Measurements from ENCODE around the gene SULT1C4.
"Not testable (repeated sequence)": the region's sequence is repeated elsewhere in the genome, so short reads cannot be mapped to it uniquely, and the experiment has no call there.

SULT1C4 gene

DNA sequence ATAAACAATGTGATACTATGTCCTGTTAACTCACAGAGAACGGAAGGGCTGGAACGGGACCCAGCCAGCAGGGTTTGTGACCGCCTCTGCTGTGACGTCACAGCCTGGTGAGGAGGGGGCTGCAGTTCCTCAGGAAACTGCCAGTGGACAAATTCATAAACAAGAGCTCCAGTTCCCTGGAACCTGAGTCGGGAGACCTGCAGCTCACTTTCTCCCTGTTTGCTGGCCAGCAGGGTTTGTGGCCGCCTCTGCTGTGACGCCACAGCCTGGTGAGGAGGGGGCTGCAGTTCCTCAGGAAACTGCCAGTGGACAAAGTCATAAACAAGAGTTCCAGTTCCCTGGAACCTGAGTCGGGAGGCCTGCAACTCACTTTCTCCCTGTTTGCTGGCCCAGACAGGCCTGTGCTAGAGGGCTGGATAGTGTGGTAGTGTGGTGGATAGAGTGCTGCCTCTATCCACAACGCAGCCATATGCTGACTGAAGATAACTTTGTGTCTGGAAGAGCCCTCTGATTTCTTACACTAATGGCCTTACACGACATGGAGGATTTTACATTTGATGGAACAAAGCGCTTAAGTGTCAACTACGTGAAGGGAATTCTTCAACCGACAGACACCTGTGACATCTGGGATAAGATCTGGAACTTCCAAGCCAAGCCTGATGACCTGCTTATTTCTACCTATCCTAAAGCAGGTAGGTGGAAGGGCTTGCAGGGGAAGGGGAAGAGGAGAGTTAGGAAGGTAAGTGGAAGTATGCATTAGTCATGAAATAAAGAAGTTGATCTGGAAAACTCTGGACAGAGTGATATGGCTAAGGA is at the start of gene SULT1C4:
TSS of gene SULT1C4 (plus strand) at position 140 of the 816 bp plus-strand sequence. CDS start at position 524, 384 bp downstream.
- DNase-seq = no peak

DNA sequence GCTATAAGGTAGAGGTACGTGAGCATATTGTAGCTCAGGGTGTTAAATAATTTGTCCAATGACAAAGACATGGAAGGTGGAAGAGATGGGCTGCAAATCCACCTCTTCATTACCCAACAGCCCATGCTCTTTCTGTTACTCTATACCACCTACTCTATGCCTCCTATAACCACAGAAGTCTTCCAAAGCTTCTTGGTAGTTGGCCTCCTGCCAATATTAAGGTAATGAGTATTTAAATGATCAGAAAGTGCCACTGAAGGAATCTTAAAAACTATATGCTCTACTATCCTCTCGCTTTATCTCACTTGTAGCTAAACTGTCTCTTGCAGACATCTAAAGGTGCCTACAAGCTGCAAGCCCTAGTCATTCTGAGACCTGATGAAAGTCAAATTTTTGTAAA is 48.0 kb upstream of the SULT1C4 start:
- no peak for DNase-seq

DNA sequence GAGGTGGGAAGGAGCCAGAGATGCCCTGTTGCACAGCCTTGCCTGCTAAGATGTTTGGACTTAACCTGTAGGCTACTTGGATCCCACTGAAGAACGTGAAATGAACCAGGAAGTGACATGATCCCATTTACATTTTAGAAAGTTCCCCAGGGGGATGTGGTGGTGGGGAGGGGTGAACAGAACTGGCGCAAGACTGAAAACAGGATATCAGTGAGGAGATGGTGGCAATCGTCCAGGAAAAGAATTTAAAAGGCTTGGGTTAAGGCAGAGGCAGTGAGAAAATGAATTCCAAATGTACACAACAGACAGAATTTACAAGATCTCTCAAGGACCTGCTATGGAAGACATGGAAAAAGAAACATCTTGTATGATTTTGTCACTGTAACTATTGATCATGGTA is 46.8 kb upstream of the SULT1C4 start:
- no peak for DNase-seq

DNA sequence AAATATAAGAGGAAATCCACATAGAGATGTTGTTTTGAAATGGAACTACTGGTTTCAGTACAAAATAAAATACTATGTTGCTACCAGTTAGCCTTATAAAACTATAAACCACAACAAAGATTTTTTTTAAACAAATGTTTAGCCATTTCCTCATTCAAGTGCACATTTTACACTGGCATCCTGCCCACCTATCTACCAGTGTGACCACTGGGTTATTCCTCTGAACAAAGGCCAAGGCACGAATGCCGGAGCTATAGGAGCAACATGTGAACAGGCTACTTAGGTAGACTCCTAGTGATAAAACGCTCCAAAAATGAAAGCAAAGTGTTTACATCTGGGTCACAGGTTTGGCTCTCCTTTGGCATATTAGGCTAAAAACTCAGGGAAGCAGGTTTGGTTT is 31.8 kb upstream of the SULT1C4 start:
- DNase-seq = no peak

DNA sequence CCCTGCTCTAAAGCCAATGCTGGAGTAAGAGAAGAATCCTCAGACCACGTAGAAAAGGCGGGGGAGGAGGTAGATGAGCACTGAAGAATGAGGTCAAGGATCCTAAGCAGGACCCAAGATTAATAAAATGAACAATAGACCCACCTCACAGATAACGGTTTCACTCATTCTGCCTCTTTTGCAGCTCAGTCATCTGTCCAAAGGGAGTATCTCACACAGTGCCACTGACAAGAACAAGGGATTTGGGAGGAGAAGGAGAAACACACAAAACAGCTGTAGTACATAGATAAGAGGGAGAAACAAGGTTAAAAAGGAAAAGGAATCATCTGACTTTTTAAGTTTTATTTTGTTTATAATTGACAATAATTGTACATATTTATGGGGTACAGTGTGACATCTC is 30.9 kb upstream of the SULT1C4 start:
- no peak for DNase-seq

DNA sequence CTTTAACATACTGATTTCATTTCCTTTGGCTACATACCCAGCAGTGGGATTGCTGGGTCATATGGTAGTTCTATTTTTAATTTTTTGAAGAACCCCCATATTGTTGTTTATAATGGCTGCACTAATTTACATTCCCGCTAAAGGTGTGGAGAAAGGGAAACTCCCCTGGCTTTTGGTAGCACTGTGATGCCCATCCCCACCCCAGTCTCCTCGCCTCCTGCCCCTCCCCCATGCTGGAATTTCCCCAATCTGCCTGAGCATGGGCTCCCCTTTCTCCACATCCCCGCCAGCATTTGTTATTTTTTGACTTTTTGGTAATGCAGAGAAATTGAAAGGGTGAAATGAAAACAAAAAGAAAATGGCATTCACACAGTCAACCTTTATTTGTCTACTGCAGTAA is 30.0 kb upstream of the SULT1C4 start:
- no peak for DNase-seq

DNA sequence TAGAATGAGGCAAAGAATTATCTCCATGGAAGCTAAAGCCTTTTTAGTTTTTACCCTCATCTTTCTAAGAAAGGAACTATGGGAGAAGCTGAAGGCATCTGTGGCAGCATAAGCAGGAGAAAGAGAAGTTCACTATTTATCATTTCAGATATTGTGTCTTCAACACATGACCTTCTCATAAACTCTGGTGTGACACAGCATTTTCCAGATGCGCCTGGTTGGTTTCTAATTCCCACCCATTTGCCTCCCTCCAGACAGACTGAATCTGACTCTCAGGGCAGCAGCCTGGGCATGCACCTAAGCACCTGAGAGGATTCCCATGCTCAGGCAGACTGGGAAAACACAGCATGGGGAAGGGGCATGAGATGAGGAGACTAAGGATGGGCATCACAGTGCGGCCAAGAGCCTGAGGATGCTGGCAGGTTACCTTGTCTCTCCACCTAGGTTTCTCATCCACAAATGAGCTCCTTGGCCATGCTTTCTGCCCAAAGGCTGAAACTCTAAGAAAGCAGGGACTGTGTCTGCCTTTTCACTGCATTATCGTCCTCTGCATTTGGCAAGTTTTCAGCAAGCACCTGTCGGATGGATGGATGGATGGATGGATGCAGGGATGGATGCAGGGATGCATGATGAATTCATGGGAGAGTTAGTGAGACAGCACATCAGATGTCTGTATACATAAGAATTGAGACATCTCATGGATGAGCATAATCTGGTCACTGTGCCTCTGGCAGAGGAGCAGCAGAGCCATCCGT is 28.8 kb upstream of the SULT1C4 start:
- no peak for DNase-seq

DNA sequence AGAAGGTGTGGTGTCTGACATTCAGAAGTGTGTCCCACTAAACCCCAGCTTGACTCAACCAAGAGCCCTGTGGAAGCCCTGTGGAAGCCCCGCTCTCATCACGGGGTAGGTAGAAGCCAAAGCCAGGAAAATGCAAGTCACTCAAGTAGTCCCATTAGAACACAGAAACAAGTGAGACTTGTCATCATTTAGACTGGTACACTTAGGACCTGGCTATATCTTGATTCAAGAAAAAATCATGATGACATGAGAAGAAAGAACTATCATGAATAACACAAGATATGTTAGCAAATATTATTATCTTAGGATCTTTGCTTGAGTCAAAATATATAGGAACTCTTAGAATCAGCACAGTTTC is 28.2 kb upstream of the SULT1C4 start:
- DNase-seq = no peak

DNA sequence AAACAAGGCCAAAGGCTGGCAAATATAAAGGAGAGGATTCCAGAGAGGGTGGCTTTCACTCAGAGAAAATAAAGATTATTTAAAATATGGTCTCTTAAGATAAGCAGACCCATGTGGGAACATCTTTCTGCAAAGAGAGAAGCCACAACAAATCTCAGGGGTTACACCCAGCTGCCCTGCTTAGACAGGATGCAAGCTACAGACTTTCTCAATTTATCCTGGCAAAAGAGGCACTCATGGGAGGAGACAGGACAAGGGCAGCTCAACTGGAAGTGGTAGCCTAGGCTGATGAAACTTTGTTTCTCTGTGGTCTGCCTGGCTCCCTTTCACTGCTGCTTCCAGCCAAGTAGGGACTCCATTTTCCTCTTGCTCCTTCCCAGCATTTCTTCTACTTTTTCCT is 25.9 kb upstream of the SULT1C4 start:
- DNase-seq = no peak

DNA sequence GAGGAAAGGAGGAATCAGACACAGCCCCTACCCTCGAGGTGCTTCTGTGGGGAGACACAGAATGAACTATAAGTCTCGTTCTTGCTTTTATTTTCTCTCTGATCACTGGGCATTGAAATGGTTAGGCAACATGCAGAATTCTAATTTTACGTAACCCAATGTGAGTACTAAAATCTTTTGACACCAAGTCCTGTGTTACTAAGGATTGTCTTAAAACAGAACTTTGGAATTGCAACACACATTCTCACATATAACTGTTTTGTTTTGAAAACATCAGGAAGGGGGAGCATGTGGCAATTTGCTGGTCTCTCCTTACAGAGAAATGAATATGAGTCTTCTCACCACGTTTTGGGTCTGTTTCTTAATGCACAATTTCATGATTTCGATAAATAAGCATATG is 23.6 kb upstream of the SULT1C4 start:
- no peak for DNase-seq

DNA sequence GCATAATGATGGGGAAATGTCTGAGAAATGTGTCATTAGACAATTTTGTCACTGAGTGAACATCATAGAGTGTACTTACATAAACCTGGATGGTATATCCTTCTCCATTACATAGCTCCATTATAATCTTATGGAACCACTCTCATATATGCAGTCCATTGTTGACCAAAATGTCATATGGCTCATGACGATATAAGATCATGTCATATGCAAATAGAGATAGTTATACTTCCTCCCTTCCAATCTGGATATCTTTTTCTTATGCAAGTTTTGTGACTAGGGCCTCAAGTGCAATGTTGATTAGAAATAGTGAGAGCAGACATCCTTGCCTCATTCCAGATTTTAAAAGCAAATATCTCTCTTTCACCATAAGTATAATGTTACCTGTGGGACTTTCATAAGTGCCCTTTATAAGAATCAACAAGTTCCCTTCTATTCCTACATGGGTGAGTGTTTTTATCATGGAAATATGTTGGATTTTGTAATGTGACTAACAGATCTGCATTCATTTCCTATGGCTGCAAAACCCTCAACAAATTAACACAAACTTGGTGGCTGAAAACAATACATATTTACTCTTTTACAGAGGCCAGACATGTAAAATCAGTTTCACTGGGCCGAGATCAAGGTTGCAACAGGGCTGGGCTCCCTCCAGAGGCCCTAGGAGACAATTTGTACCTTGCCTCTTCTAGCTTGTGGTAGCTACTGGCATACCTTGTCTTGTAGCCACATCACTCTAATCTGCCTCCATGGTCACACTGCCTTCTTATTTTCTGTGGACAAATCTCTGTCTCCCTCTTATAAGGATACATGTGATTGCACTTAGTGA is 21.6 kb upstream of the SULT1C4 start:
- DNase-seq = no peak

DNA sequence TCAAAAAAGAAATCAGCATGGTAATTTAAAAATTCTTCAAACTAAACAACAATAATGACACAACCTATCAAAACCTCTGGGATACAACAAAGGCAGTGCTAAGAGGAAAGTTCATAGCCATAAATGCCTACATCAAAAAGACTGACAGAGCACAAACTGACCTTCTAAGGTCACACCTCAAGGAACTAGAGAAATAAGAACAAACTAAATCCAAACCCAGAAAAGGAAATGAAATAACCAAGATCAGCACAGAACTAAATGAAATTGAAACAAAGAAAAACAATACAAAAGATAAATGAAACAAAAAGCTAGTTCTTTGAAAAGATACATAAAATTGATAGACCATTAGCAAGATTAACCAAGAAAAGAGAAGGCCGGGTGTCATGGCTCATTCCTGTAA is 18.4 kb upstream of the SULT1C4 start:
- DNase-seq = not testable (repeated sequence)

DNA sequence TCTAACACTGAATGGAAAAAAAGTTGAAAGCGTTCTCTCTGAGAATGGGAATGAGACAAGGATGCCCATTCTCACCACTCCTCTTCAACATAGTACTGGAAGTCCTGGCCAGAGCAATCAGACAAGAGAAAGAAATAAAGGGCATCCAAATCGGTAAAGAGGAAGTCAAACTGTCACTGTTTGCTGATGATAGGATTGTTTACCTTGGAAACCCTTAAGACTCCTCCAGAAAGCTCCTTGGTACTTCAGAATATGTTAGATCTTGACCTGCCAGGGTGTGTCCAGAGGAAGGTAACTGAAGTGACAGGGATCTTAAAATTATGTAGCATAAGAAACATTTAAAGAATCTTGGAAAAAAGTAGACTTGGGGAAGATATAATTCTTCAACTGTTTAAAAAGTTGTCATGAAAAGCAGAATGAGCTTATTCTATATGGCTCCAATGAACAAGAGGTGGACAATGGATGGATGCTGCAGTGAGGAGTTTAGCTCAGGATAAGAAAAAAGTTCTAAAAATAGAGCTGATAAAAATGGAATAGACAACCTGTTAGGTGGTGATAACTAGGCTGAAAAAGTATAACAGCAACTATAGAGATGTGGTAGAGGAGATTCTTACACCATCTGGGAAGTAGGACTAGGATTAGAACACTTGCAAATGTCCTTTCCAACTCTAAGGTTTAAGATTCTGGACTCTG is 16.8 kb upstream of the SULT1C4 start:
- no peak for DNase-seq

DNA sequence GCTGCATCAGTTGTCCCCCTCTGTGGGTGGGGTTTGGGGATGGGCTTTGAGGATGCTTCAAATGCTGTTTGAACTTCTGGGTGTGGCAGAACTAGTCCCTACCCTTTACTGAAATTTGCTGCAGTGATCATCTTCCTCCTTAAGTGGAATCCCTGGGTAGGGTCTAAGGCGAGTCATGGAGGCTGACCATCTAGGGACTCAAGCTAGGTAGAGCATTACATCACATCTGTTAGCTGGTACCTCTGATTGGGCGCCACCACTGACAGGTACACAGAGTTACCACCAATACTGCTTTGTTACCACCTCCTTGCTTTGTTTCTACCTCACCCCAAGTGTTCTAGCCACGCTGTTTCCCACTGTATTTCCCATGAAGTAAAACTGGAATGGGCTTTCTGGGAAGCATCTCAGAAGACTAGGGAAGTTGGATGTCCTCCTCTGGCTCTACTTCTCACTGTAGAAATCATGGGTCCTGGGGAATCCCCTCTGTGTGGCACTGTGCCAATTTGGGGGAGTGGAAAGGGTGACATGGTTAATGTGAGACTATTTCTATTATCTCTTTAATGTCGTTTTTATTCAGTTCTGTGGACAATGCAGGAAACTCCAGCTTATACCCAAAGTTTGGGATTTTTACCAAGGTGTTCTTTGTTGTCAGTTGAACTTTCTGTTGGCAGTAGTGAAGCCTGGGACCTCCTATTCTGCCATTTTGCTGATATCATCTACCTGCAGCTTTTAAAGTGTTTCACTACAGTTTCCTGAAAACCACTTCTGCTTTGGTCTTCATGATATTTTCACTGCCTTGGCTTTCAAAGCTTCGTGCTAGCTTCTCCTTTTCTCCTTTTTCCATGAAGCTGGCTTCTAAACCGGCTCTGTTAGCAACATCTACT is 14.5 kb upstream of the SULT1C4 start:
- DNase-seq = no peak

DNA sequence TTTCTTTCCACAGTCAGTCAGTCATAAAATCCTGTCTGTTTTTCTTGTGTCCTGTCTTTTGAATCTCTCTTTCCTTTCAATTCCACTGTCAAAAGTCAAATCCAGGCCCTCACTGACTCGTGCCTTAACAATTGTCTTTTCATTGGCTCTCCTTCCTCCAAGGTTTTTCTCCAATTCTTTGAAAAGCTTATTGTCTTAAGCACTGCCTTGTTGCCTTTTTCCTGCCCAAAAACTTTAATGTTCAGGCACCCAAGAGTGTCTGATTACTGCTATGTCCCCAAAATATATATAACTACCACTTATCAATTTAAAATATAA is 13.9 kb upstream of the SULT1C4 start:
- DNase-seq = no peak

DNA sequence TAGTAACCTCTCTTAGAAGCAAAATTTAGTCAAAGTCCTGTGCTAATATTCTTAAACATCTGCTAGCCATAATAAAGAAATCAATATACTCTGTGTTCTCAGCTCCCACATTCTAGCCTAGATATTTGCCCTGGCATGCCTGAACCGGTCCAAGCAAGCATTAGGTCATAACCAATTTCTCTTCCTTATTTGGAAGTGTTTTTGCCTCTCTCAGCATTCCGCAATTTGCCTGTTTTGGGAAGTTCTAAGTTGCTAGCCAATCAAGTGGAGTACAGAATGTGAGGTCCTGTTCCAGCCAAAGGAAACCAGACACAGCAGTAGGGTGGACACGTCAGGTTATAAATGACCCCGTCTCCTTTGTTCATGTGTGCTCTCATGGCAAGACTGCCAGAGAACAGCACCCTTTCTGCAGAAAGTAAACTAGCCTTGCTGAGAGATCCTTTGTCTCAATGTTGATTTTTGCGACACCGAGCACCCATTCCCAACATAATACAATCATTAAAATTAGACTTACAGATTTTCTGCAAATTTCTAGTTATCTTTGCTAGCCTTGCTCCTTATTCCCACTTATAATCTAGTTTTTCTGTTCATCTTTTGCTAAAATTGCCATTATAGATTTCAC is 13.0 kb upstream of the SULT1C4 start:
- no peak for DNase-seq

DNA sequence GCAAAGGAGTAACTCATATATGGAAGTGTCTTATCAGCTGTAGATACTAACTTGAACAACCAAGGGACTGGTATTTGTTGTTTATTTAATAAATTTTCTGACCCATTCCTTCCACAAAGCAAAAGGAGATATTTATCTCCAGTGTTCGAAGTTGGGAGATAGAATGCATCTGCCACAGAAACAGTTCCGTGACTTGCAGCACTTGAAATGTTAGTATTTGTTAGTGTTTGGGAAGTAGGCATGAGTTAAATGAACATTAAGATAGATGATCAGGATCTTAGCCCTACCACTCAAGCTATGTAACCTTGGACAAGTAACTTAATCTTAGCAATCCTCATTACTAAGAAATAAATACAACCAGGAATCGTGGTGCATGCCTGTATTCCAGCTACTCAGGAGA is 12.1 kb upstream of the SULT1C4 start:
- no peak for DNase-seq

DNA sequence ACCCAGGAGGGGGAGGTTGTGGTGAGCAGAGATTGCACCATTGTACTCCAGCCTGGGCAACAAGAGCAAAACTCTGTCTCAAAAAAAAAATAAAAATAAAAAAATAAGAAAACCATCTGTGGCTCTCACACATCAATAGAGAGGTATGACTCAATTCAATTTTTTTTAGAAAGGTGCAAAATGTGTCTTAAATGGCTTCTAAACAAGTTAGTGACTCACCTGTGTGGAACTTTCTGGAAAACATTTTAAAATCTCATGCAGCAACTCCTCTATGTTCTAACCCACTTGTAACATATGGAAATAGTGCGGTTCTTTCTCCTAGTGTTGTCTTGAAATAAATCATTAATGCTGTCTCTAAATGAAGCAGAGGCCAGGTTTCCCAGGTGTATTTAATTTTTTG is 10.7 kb upstream of the SULT1C4 start:
- DNase-seq = no peak

DNA sequence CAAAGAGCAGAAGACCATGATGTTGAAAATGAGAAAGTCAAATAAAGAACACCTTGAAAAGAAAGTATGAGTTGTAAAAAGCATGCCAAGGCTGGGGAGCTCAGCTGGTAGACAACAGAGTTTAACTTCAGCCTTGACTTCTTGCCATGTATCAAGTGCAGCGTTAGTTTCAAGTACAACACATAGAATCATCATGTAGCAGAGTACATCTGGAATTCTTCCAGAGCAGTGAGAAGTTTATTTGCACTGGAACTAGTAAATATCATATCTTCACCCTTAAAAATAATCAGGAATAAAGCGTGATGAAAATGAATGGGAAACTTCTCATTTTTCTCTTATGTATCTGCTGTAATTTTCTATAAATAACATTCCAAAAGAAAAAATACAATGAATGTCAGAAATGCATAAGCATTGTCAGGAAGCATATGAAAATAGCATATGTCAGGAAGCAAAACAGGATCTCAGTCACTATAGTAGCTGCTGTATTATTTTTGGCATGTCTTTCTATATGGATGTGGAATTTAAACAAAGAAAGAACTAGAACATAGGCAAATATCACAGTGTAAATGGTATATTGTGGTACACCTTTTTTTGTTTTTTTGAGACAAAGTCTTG is 10.1 kb upstream of the SULT1C4 start:
- no peak for DNase-seq

DNA sequence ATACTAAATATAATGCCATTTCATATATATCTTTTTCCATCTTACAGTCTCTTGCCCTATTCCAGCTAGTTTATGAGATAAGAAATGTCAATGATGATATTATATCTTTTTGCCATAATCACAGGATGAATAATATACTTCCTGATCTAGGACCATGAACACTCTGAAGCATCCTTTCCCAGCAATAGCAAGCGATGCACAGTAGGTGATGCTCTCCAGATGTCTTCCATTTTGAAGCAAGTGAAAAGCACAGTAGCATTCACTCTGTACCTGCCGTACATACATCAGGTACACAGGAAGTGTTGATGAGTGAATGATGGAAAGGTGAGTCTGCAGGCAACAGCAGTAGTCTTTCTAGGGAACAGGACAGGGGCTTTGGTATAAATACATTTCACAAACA is 8.6 kb upstream of the SULT1C4 start:
- DNase-seq = no peak

DNA sequence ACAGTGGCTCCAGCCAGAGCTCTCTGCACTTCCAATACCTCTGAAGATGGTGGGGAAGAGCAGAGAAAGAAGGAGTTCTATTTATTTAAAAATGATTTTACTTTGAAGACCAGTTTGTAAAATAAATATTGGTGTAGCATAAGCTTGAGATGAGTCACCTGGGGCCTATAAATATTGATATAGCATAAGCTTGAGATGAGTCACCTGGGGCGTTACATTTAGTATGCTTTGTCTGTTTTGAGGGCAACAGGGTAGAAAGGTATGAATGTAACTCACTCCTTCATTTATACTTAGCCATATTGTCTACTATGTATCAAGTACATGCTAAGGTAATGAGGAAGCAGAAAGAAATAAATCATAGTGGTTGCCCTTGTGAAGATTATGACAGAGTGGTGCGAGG is 7.7 kb upstream of the SULT1C4 start:
- no peak for DNase-seq

All from SW 1271 (cell line).